ENCODE data around the gene UTP14C. TPM values are rescaled to one million over a fixed set of nuclear protein-coding genes. Genes with fewer than 3 reads are reported as not detected.
"Not testable (repeated sequence)": the region's sequence is repeated elsewhere in the genome, so short reads cannot be mapped to it uniquely, and the experiment has no call there.

The UTP14C gene
- total RNA-seq, 1 experiment from 2014 or later, result 11.8 TPM

DNA sequence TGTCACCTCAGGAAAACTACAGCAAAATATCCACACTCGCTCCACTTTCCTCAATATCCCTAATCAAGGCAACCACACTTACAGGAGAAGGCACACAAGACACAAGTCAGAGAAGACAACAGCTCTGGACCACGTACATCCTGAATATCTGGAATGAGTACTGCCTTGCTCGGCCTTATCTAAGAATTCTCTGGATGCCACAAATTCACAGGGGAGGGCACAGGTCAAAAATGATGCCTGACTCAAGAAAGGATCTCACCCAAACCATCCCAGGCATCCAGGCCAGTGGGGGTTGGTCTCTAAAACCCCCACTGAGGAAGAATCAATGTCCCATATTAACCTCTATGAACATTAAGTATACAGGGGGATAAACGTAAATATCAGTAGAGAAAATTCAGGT lies 43.1 kb upstream of the UTP14C start:
- Mint-ChIP-seq H3K4me1 (ENCODE audit: low read depth, unreplicated experiment) (peaks cover 36% of the 10 kb centered on the region), H3K27ac (ENCODE audit: unreplicated experiment) (peak overlapping the region; percentile 68), H3K4me3 (ENCODE audit: unreplicated experiment) (peak overlapping the region; percentile 84), H3K36me3 (ENCODE audit: insufficient read depth, unreplicated experiment) (peaks cover 13% of the 10 kb centered on the region), H3K9me3 (ENCODE audit: unreplicated experiment) (peaks cover 21% of the 10 kb centered on the region), H3K27me3 (ENCODE audit: insufficient read depth, unreplicated experiment) (no peaks in the 10 kb centered on the region)
- BruUV-seq (replicated peaks), result no TSS peak
- H3K4me1 ChIP-seq, result peaks cover 44% of the 10 kb centered on the region
- intact Hi-C loops (cut with micrococcal nuclease; ENCODE audit: unreplicated experiment), result loop anchor here (1.0 kb wide), 1 partner anchor 17 kb away; no protein-coding TSS in a partner anchor
- no peaks in the 10 kb centered on the region for H3K27me3 ChIP-seq (replicated peaks; ENCODE audit: control insufficient read depth, insufficient read depth, low read length)
- ChIA-PET CTCF (interaction anchor here (1.2 to 1.5 kb wide), 2 partner anchors 17 to 46 kb away, joined by 3 read pairs; no protein-coding TSS in a partner anchor), POLR2A (no interaction called here)
- H3K9me3 ChIP-seq, result peaks cover 14% of the 10 kb centered on the region; the same call in 1 of the 2 replicates
- no peaks in the 10 kb centered on the region; the same call in 1 of the 2 replicates for H3K36me3 ChIP-seq (ENCODE audit: control insufficient read depth, insufficient read depth, low read length)
- no peak overlapping the region for H3K4me3 ChIP-seq (ENCODE audit: low read depth, low read length)
- peak; percentile 72 to 84 for DNase-seq
- TF ChIP-seq, protein P1, sequence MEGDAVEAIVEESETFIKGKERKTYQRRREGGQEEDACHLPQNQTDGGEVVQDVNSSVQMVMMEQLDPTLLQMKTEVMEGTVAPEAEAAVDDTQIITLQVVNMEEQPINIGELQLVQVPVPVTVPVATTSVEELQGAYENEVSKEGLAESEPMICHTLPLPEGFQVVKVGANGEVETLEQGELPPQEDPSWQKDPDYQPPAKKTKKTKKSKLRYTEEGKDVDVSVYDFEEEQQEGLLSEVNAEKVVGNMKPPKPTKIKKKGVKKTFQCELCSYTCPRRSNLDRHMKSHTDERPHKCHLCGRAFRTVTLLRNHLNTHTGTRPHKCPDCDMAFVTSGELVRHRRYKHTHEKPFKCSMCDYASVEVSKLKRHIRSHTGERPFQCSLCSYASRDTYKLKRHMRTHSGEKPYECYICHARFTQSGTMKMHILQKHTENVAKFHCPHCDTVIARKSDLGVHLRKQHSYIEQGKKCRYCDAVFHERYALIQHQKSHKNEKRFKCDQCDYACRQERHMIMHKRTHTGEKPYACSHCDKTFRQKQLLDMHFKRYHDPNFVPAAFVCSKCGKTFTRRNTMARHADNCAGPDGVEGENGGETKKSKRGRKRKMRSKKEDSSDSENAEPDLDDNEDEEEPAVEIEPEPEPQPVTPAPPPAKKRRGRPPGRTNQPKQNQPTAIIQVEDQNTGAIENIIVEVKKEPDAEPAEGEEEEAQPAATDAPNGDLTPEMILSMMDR (IDR thresholded peaks at IDR 0.05; ENCODE audit: insufficient read depth in 1 of 2, low read depth in 1 of 2, low read length in 1 of 2, severe bottlenecking in 1 of 2, unreplicated experiment in 1 of 2), result no peak

DNA sequence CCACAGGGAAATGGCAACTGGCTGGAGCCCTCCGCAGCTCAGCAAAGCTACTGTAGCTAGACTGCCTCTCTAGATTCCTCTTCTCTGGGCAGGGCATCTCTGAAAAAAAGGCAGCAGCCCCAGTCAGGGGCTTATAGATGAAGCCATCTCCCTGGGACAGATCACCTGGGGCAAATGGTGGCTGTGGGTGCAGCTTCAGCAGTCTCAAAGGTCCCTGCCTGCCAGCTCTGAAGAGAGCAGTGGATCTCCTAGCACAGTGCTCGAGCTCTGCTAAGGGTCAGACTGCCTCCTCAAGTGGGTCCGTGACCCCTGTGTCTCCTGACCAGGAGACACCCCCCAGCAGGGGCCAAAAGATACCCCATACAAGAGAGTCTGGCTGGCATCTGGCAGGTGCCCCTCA lies 41.2 kb upstream of the UTP14C start:
- Mint-ChIP-seq H3K4me1 (ENCODE audit: low read depth, unreplicated experiment) (peaks cover 28% of the 10 kb centered on the region), H3K36me3 (ENCODE audit: insufficient read depth, unreplicated experiment) (peaks cover 13% of the 10 kb centered on the region), H3K9me3 (ENCODE audit: unreplicated experiment) (peaks cover 29% of the 10 kb centered on the region)
- H3K36me3 ChIP-seq (ENCODE audit: control insufficient read depth, insufficient read depth, low read length); intact Hi-C loops (cut with micrococcal nuclease; ENCODE audit: unreplicated experiment); H3K4me3 Mint-ChIP-seq (ENCODE audit: unreplicated experiment); H3K27me3 ChIP-seq (replicated peaks; ENCODE audit: control insufficient read depth, insufficient read depth, low read length); POLR2A ChIA-PET; DNase-seq; H3K4me3 ChIP-seq (ENCODE audit: low read depth, low read length); H3K27ac Mint-ChIP-seq (ENCODE audit: unreplicated experiment); BruUV-seq (replicated peaks); H3K27me3 Mint-ChIP-seq (ENCODE audit: insufficient read depth, unreplicated experiment); CTCF ChIA-PET: not testable (repeated sequence)
- Histone ChIP-seq H3K9me3 (peaks cover 14% of the 10 kb centered on the region; the same call in 1 of the 2 replicates), H3K4me1 (peaks cover 43% of the 10 kb centered on the region)

DNA sequence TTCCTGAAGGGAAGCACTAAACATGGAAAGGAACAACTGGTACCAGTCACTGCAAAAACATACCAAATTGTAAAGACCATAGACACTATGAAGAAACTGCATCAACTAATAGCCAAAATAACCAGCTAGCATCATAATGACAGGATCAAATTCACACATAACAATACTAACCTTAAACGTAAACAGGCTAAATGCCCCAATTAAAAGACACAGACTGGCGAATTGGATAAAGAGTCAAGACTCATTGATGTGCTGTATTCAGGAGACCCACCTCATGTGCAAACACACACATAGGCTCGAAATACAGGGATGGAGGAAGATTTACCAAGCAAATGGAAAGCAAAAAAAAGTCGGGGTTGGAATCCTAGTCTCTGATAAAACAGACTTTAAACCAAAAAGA lies 39.6 kb upstream of the UTP14C start:
- H3K36me3 ChIP-seq (ENCODE audit: control insufficient read depth, insufficient read depth, low read length); H3K27me3 Mint-ChIP-seq (ENCODE audit: insufficient read depth, unreplicated experiment); H3K4me3 ChIP-seq (ENCODE audit: low read depth, low read length); H3K4me3 Mint-ChIP-seq (ENCODE audit: unreplicated experiment); H3K36me3 Mint-ChIP-seq (ENCODE audit: insufficient read depth, unreplicated experiment); intact Hi-C loops (cut with micrococcal nuclease; ENCODE audit: unreplicated experiment); H3K27ac Mint-ChIP-seq (ENCODE audit: unreplicated experiment); POLR2A ChIA-PET; H3K27me3 ChIP-seq (replicated peaks; ENCODE audit: control insufficient read depth, insufficient read depth, low read length); DNase-seq; BruUV-seq (replicated peaks); CTCF ChIA-PET: not testable (repeated sequence)
- Mint-ChIP-seq H3K9me3 (ENCODE audit: unreplicated experiment) (peaks cover 29% of the 10 kb centered on the region), H3K4me1 (ENCODE audit: low read depth, unreplicated experiment) (peaks cover 14% of the 10 kb centered on the region)
- H3K9me3 ChIP-seq, result peaks cover 17% of the 10 kb centered on the region; the same call in 1 of the 2 replicates
- peaks cover 34% of the 10 kb centered on the region for H3K4me1 ChIP-seq

DNA sequence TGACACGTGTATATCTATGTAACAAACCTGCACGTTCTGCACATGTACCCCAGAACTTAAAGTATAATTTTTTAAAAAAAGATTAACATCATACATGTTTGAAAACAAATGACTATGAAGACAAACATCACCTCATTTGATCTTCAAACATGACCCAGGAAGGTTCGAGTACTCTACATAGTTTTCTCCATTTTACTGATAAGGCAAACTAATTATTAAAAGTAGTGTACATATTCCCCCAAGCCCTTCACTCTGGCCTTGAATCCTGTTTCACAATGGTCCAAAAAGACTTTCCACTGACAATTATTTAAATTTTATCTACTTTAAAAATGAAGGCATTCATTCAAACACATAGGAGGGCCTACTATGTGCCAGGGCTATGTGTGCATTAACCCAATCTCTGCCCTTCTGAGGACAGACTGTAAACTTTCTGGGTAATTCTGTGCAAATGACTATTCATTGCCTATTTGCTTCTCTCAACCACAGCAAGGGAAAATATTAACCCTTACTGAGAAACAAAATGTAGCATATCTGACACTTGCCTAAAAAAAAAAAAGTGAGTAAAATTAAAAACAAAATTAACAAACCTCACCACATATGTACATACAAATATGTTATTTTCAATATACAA lies 35.4 kb upstream of the UTP14C start:
- H3K27me3 Mint-ChIP-seq (ENCODE audit: insufficient read depth, unreplicated experiment), result no peaks in the 10 kb centered on the region
- H3K36me3 ChIP-seq (ENCODE audit: control insufficient read depth, insufficient read depth, low read length), result no peaks in the 10 kb centered on the region
- no peak overlapping the region for H3K4me3 ChIP-seq (ENCODE audit: low read depth, low read length)
- no TSS peak for BruUV-seq (replicated peaks)
- H3K36me3 Mint-ChIP-seq (ENCODE audit: insufficient read depth, unreplicated experiment), result no peaks in the 10 kb centered on the region
- intact Hi-C loops (cut with micrococcal nuclease; ENCODE audit: unreplicated experiment), result no loop called here
- no peaks in the 10 kb centered on the region for H3K4me1 Mint-ChIP-seq (ENCODE audit: low read depth, unreplicated experiment)
- H3K9me3 ChIP-seq, result peaks cover 3% of the 10 kb centered on the region; the same call in 1 of the 2 replicates
- peaks cover 25% of the 10 kb centered on the region for H3K9me3 Mint-ChIP-seq (ENCODE audit: unreplicated experiment)
- H3K27ac Mint-ChIP-seq (ENCODE audit: unreplicated experiment), result no peak overlapping the region
- H3K27me3 ChIP-seq (replicated peaks; ENCODE audit: control insufficient read depth, insufficient read depth, low read length), result no peaks in the 10 kb centered on the region
- peaks cover 7% of the 10 kb centered on the region; the same call in 1 of the 2 replicates for H3K4me1 ChIP-seq
- no peak for DNase-seq
- CTCF ChIA-PET, result no interaction called here
- H3K4me3 Mint-ChIP-seq (ENCODE audit: unreplicated experiment), result no peak overlapping the region
- POLR2A ChIA-PET, result no interaction called here
- TF ChIP-seq, protein P1 (IDR thresholded peaks at IDR 0.05; ENCODE audit: insufficient read depth in 1 of 2, low read depth in 1 of 2, low read length in 1 of 2, severe bottlenecking in 1 of 2, unreplicated experiment in 1 of 2), result no peak

Data from Caco-2 (cell line).